AG09309 (cell line): ENCODE data around the gene RNF133.
"Not testable (repeated sequence)": the region's sequence is repeated elsewhere in the genome, so short reads cannot be mapped to it uniquely, and the experiment has no call there.

Experiments used
- DNase-seq: peaks from one replicate; pipeline ENCODE4 v3.0.0-alpha.2; 2010; ENCODE audit warnings: low read depth
- H3K4me3 ChIP-seq: 2 replicates; pipeline ENCODE4 v1.5.1; 2011; ENCODE audit warnings: mild to moderate bottlenecking, low read depth, low read length, moderate library complexity; ENCODE audit not compliant: control insufficient read depth
- TF ChIP-seq, protein P1 (sequence below): IDR thresholded peaks from 2 replicates; pipeline ENCODE4 v1.5.1; 2011; ENCODE audit warnings: mild to moderate bottlenecking, low read depth, low read length, inconsistent platforms; ENCODE audit not compliant: insufficient read depth, control insufficient read depth; ENCODE audit errors: missing control alignments

The RNF133 gene

DNA sequence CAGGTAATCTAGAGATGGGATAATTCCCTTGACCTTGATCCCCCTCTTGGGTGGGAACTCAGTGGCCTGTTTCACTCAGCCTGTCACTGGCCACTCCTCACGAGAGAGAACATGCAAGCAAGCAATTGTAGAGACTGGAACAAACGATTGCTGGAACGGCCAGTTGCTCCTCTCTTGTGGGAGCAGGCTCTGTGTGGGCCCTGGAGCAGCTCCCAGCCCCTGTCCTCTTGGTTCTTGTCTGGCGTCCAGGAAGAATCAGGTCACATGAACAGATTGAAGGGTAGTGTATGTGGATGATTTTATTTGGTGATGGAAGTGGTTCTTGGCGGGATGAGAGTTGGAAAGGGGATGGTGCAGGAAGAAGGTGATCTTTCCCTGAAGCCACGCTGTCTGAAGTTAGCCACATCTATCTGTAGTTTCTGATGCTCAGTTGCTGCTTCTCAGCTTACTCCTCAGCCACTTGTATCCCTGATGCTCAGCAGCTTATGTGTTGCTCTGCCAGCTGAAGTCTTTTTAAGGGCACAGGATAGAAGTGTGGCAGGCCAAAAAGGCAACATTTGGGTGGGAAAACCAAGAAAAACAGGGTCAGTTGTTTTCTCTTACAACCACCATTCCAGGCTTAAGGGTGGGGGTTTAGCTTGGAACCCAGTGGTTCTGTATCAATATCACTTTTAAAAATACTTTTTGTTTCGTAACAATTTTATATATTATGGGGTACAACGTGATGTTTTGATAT, 15.9 kb downstream of the RNF133 start:
- TF ChIP-seq, protein P1, sequence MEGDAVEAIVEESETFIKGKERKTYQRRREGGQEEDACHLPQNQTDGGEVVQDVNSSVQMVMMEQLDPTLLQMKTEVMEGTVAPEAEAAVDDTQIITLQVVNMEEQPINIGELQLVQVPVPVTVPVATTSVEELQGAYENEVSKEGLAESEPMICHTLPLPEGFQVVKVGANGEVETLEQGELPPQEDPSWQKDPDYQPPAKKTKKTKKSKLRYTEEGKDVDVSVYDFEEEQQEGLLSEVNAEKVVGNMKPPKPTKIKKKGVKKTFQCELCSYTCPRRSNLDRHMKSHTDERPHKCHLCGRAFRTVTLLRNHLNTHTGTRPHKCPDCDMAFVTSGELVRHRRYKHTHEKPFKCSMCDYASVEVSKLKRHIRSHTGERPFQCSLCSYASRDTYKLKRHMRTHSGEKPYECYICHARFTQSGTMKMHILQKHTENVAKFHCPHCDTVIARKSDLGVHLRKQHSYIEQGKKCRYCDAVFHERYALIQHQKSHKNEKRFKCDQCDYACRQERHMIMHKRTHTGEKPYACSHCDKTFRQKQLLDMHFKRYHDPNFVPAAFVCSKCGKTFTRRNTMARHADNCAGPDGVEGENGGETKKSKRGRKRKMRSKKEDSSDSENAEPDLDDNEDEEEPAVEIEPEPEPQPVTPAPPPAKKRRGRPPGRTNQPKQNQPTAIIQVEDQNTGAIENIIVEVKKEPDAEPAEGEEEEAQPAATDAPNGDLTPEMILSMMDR, result no peak
- DNase-seq, result no peak
- no peak overlapping the region for H3K4me3 ChIP-seq

DNA sequence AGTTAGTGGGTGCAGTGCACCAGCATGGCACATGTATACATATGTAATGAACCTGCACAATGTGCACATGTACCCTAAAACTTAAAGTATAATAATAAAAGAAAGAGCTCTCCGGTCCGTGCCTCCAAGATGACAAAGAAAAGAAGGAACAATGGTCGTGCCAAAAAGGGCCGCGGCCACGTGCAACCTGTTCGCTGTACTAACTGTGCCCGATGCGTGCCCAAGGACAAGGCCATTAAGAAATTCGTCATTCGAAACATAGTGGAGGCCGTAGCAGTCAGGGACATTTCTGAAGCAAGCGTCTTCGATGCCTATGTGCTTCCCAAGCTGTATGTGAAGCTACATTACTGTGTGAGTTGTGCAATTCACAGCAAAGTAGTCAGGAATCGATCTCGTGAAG, 17.7 kb downstream of the RNF133 start:
- DNase-seq, H3K4me3 ChIP-seq: not testable (repeated sequence)

DNA sequence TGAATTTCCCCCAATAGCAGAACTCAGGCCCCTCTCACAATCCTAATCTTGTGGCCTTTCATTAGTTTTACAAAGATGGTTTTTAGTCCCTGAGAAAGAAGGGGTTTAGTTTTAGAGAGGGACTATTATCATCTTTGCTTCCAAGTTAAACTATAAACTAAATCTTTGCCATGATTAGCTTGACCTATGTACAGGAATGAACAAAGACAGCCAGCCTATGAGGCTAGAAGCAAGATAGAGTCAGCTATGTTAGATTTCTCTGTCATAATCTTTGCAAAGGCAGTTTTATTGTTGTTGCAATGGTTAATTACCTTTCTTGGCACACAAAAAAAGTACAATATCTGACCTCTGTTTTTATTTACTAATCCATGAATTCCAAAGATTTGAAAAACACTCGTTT, 19.1 kb downstream of the RNF133 start:
- no peak for DNase-seq
- H3K4me3 ChIP-seq, result no peak overlapping the region
- TF ChIP-seq, protein P1, result no peak

DNA sequence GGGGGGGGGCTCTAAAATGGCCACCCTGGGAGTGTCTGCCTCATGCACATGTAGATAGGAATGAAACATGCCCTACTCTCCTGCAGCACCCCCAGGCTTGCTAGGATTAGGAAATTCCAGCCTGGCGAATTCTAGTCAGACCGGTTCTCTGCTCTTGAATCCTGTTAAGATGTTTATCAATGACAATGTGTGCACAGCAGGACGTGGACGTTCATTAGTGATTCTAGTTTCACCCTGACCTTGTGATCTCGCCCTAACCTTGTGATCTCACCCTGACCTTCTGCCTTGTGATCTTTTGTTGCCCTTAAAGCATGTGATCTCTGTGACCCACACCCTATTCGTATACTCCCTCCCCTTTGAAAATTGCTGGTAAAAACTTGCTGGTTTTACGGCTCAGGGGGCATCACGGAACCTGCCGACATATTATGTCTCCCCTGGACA, 19.6 kb downstream of the RNF133 start:
- DNase-seq, H3K4me3 ChIP-seq: not testable (repeated sequence)

DNA sequence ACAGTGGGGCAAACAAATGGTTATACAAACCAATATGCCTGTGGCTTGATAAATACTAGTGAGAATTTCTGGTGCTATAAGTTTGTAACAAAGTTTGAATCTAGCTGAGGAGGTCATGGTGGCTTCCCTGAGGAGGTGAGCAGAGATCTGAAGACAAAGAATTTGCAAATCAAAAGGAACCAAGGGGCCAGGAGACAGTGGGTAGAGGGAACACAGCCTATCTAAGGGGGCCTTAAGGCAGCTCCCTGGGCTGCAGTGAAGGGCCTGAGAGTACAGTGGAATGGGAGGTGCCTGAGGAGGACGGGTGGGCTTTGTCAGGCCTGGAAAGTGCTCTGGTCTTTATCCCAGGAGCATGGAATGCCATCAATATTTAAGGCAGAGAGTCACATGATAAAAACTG, 21.8 kb downstream of the RNF133 start:
- TF ChIP-seq, protein P1, result no peak
- no peak for DNase-seq
- H3K4me3 ChIP-seq, result no peak overlapping the region

DNA sequence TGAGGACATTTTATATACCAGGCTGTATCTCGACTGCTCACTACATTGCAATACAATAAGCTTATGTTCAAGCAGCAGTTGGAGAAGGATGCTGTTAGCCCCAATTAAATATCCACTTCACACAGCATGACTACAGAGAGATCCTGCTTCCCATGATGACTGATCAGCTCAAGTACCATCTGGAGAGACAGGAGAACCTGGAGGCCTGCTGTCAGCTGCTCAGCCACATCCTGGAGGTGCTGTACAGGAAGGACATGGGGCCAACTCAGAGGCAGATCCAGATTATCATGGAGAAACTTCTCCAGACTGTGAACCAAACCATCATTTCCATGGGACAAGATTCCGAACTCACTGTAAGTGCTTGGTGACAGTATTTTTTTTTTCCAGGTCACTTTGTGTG, 22.5 kb downstream of the RNF133 start:
- TF ChIP-seq, protein P1, result no peak
- DNase-seq, result no peak
- no peak overlapping the region for H3K4me3 ChIP-seq

DNA sequence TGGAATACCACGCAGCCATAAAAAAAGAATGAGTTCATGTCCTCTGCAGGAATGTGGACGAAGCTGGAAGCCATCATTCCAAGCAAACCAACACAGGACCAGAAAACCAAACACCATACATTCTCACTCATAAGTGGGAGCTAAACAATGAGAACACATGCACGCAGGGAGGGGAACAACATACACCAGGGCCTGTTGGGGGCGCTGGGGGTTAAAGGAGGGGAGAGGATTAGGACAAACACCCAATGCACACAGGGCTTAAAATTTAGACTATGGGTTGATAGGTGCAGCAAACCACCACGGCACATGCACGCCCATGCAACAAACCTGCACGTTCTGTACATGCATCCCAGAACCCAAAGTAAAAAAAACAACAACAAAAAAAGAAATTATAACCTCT, 23.3 kb downstream of the RNF133 start:
- DNase-seq, result no peak
- TF ChIP-seq, protein P1, result no peak
- no peak overlapping the region for H3K4me3 ChIP-seq

DNA sequence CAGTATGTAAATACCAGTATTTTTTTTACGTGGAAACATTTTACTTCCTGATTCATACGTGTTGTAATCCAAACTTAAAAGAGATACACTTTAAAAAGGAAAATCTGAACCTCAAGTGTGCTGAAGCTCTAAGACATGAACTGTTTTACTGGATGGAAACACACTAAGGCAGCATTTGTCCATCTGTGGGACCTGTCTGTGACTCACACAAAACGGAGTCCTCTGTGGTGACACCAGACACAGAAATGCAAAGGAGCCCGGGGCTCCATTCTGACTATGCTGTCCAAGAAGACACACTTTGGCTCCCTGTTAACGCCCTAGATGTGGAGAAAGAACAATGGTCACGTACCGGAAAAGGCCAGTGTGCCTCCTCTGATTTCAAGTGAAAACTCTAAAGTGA, 23.9 kb downstream of the RNF133 start:
- DNase-seq, result no peak
- no peak overlapping the region for H3K4me3 ChIP-seq
- TF ChIP-seq, protein P1, result no peak
